ENCODE results near the gene TMEM217. TPM values are rescaled to one million over a fixed set of nuclear protein-coding genes. Genes with fewer than 3 reads are reported as not detected.

TMEM217 gene
- total and polyA plus RNA-seq, 2 of the 8 experiments (the other 6 are each of a cell fraction or from before 2014, with no cell fraction given): 0.60 to 1.1 TPM

- TF ChIP-seq SAP30 (IDR thresholded peaks at IDR 0.05; ENCODE audit: insufficient read depth, insufficient replicate concordance, low read length): no peak
Measured at GRCh38 chr6:37253486-37254007, 4.4 kb downstream of the TMEM217 start (continued).
